Stomach (tissue), 4 donors: ENCODE measurements around the gene PTPRD.

ENCODE experiments used
- CTCF ChIP-seq, 7 experiments: fragments of 450-650 bp in 4 of 7; fragments of 200-600 bp in 3 of 7; sonication (generic) in 3 of 7; IDR thresholded peaks; one replicate each; pipeline ENCODE4 v1.5.1; 2016 to 2019; ENCODE audit warnings: antibody characterized with exemption in 7 of 7, control low read depth in 2 of 7, mild to moderate bottlenecking in 1 of 7
- EP300 ChIP-seq: sonication (generic); formaldehyde crosslinking; IDR thresholded peaks from one replicate; pipeline ENCODE4 v1.6.1; 2017; ENCODE audit warnings: antibody characterized with exemption
- POLR2A ChIP-seq, 4 donors: fragments of 450-650 bp; IDR thresholded peaks; one replicate each; pipeline ENCODE4 v1.6.1; 2016; ENCODE audit warnings: antibody characterized with exemption in 4 of 4, control low read depth in 2 of 4, mild to moderate bottlenecking in 1 of 4, moderate library complexity in 1 of 4
- POLR2AphosphoS5 ChIP-seq, 3 donors: sonication (generic); formaldehyde crosslinking; IDR thresholded peaks; one replicate each; pipeline ENCODE4 v1.6.1; 2016; ENCODE audit warnings: antibody characterized with exemption in 3 of 3

GRCh38 chr9:8652255-8652654 lies 1960.5 kb downstream of the PTPRD start:
- TF ChIP-seq POLR2A (IDR thresholded peaks at IDR 0.05) = no peak
- no peak for TF ChIP-seq CTCF (IDR thresholded peaks at IDR 0.05)
- no peak for TF ChIP-seq POLR2AphosphoS5 (IDR thresholded peaks at IDR 0.05)
- TF ChIP-seq EP300 = no peak
